GM11168 (cell line): ENCODE data around the gene ZNF587.
"Not testable (repeated sequence)": the region's sequence is repeated elsewhere in the genome, so short reads cannot be mapped to it uniquely, and the experiment has no call there.

ENCODE experiments used
- in situ Hi-C: fragments of 300-500 bp; cut with MboI; formaldehyde crosslinking; loops from one replicate; pipeline ENCODE4 v1.12.0; 2022; ENCODE audit warnings: low sequenced_read_pairs; ENCODE audit not compliant: unreplicated experiment

ZNF587 gene

GRCh38 chr19:57821095-57821494 is 28.6 kb upstream of the ZNF587 start:
- in situ Hi-C loops: not testable (repeated sequence)

- in situ Hi-C loops: not testable (repeated sequence)
These were observed 28.2 kb upstream of the ZNF587 start for GRCh38 chr19:57821501-57821900.

GRCh38 chr19:57823155-57823554 is 26.5 kb upstream of the ZNF587 start:
- in situ Hi-C loops: not testable (repeated sequence)

- in situ Hi-C loops: not testable (repeated sequence)
These were observed 26.1 kb upstream of the ZNF587 start for GRCh38 chr19:57823608-57824007.

- in situ Hi-C loops: no loop called here
These were observed 24.1 kb upstream of the ZNF587 start for GRCh38 chr19:57825511-57825910.

GRCh38 chr19:57829316-57829715 is 20.3 kb upstream of the ZNF587 start:
- in situ Hi-C loops: no loop called here

- in situ Hi-C loops: no loop called here
These were observed 19.5 kb upstream of the ZNF587 start, which contains the start of gene ZNF587B for GRCh38 chr19:57830071-57830602. ZNF587B (plus strand) TSS chr19:57830299; CDS start chr19:57830529, 230 bp downstream.

- in situ Hi-C loops: not testable (repeated sequence)
These were observed 12.7 kb upstream of the ZNF587 start for GRCh38 chr19:57836991-57837390.

GRCh38 chr19:57838622-57839191 is 11.0 kb upstream of the ZNF587 start:
- in situ Hi-C loops: not testable (repeated sequence)

GRCh38 chr19:57841122-57841763 is 8.4 kb upstream of the ZNF587 start:
- in situ Hi-C loops: no loop called here

- in situ Hi-C loops: not testable (repeated sequence)
These were observed 2.5 kb upstream of the ZNF587 start for GRCh38 chr19:57847164-57847563.

GRCh38 chr19:57849162-57849665 is 445 bp upstream of the ZNF587 start:
- in situ Hi-C loops: not testable (repeated sequence)

GRCh38 chr19:57850553-57851017 is 926 bp downstream of the ZNF587 start:
- in situ Hi-C loops: loop anchor here (5.0 kb wide), 1 partner anchor 52 kb away; no protein-coding TSS in a partner anchor

GRCh38 chr19:57851812-57852603 is 2.3 kb downstream of the ZNF587 start:
- in situ Hi-C loops: loop anchor here (5.0 kb wide), 1 partner anchor 50 kb away; no protein-coding TSS in a partner anchor

GRCh38 chr19:57854117-57854516 is 4.5 kb downstream of the ZNF587 start:
- in situ Hi-C loops: loop anchor here (5.0 kb wide), 1 partner anchor 48 kb away; no protein-coding TSS in a partner anchor

GRCh38 chr19:57862351-57862750 is 12.7 kb downstream of the ZNF587 start:
- in situ Hi-C loops: not testable (repeated sequence)

- in situ Hi-C loops: no loop called here
These were observed 18.3 kb downstream of the ZNF587 start for GRCh38 chr19:57867868-57868492.

GRCh38 chr19:57869655-57870054 is 20.0 kb downstream of the ZNF587 start:
- in situ Hi-C loops: not testable (repeated sequence)

- in situ Hi-C loops: no loop called here
These were observed 20.6 kb downstream of the ZNF587 start for GRCh38 chr19:57870225-57870624.

GRCh38 chr19:57872450-57872849 is 22.8 kb downstream of the ZNF587 start:
- in situ Hi-C loops: no loop called here
